HG03175 (cell line): ENCODE measurements around the gene SPDYE16.
"Not testable (repeated sequence)": the region's sequence is repeated elsewhere in the genome, so short reads cannot be mapped to it uniquely, and the experiment has no call there.

Experiments used
- ATAC-seq: cut with Tn5 transposase; IDR thresholded peaks from one replicate; pipeline ENCODE4 v1.9.1; 2021; ENCODE audit warnings: mild to moderate bottlenecking, moderate library complexity; ENCODE audit not compliant: unreplicated experiment

Gene SPDYE16

DNA sequence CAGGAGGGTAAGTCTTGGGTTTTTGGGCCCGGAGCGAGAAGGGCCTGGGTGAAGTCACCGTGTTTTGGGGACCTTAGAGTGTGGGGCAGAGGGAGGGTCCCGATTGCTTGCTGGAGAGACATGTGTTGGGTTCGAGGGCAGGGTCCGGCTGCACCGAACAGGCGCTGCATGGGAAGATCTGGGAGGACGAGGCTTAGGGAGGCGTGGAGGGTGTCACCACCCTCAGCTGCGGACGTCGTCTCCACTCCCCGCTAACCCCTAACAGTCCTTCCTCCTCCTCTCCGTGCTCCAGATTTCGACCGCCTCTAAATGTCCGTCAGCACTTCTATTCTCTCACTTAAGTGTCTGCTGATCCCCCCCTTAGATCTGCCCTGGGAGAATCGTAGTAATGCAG, 6.8 kb upstream of the SPDYE16 start:
- not testable (repeated sequence) for ATAC-seq

DNA sequence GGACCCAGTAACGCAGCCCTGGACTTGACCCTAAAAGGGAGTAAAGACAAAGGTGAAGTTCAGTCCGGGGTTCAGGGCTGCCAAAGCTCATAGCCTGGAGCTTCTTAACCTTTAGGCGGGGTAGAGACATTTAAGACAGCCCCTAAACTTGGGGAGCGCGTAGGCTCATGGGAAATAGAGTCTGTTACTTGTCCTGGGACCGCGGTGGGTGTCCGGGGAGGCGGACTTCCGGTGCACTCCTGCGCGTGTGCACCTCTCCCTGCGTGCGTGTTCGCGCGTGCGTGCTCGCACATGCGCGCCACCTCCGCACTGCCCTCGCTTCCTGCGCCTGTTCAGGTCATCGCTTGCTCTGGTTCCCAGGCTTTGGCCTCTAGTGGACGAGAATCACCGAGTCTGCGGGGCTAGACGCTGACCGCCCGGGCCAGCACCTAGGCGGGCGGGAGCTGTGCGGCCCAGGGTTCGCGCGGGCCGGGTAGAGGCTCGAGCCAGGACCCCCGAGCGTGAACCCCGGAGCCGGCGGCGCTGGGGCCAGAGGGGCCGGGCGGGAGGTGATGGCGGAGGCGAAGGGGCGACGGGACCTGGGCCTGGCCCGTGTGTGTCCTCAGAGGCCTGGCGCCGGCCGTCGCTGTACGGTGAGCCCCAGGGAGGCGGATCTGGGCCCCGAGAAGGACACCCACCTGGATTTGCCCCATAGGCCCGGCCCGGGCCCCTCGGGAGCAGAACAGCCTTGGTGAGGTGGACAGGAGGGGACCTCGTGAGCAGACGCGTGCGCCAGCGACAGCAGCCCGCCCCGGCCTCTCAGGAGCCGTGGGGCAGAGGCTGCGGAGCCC, 6.1 kb upstream of the SPDYE16 start:
- peak; percentile 99 for ATAC-seq

DNA sequence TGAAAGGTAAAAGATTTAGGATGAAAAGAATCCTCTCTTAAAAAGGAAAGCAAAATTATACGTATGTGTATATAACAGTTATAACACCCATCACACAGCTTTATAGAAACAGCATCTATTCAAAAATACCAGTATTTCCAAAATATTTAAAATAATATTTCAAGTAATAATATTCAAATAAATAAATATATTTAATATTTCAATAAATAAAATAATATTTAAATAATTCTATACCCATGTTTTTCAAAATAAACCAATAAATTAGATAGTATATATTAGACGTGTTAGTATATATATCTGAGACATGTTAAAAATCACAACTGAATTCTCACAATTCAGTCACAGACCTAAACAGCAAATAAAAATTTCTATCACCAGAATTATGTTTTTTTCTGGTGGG, 11.5 kb downstream of the SPDYE16 start:
- not testable (repeated sequence) for ATAC-seq

GRCh38 chr7:76526183-76526582, 16.9 kb downstream of the SPDYE16 start:
- not testable (repeated sequence) for ATAC-seq

- ATAC-seq: not testable (repeated sequence)
Measured at GRCh38 chr7:76516932-76517331, 26.2 kb downstream of the SPDYE16 start.

- ATAC-seq: no peak
Measured at GRCh38 chr7:76515999-76516443, 27.1 kb downstream of the SPDYE16 start.

GRCh38 chr7:76514926-76515771, 27.9 kb downstream of the SPDYE16 start:
- no peak for ATAC-seq

DNA sequence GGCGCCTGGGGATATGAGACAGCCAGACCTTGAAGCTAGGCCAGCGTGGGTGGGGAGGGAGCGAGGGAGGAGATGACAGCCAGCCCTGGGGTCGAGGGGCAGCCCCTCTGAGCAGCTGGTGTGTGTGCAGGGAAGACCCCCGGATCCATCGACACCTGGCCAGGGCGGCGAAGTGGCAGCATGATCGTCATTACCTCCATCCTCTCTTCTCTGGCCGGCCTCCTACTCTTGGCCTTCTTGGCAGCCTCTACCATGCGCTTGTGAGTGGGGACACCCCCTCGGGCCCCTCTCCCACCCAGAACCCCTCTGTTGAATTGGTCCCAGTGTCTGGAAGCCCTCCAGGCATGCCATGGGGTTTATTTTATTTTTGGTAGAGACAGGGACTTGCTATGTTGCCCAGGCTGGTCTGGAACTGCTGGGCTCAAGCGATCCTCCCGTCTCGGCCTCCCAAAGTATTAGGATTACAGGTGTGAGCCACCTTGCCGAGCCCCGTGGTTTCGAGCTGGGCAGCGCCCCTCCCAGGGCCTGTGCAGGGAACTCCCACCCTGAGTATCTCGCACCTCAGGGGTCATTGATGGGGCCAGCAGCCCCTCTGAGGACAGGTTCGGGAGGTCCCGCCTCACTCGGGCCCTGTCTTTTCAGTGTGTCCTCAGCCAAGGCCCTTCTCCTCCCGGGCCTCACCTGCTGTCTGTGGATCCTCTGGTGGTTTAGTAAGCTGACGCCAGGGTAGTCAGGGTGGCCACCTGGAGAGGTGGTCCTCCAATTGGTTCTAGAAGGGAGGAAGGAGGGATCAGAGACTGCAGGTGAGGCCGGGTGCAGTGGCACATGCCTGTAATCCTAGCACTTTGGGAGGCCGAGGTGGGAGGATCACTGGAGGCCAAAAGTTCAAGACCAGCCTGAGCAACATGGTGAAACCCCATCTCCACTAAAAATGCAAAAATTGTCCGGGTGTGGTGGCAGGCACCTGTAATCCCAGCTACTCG, 29.0 kb downstream of the SPDYE16 start:
- no peak for ATAC-seq

DNA sequence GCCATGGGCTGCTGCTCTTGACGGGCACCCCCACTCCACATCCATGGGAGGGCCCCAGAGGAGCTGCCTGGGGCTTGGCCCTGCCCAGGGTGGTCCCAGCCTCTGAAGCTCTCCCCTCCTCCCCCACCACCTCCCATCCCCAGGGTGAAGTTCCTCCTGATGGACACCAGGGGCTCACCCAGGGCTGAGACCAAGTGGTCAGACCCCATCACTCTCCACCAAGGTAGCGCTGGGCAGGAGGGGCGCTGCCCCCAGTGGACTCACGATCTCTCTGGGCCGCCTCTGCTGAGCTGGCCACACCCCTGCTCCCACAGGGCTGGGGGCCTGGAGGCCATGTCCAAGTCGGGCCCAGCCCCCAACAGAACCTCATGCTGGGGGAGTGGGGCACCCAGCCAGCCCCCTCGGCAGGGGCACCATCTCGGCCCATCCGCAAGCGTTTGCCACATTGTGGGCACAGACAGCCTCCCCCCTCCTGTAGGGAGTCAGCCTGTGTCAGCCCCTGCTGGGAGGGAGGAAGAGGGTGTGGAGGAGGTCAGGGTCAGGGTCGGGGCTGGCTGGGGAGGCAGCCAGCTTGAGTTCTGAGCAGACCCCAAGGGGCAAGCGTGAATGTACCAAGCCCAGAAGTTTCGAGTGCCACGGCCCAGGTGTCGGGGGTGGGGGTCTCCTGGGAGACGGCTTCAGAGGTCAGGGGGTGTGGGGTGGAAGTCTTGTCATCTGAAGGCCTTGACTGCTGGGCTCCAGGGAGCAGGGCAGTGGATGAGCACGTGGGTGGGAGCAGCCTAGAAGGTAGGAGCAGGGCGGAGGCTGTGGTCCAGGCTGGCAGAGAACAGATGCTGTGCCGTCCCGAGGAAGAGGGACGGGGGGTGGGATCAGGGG, 29.9 kb downstream of the SPDYE16 start:
- no peak for ATAC-seq

GRCh38 chr7:76511911-76512885, 30.9 kb downstream of the SPDYE16 start:
- not testable (repeated sequence) for ATAC-seq

DNA sequence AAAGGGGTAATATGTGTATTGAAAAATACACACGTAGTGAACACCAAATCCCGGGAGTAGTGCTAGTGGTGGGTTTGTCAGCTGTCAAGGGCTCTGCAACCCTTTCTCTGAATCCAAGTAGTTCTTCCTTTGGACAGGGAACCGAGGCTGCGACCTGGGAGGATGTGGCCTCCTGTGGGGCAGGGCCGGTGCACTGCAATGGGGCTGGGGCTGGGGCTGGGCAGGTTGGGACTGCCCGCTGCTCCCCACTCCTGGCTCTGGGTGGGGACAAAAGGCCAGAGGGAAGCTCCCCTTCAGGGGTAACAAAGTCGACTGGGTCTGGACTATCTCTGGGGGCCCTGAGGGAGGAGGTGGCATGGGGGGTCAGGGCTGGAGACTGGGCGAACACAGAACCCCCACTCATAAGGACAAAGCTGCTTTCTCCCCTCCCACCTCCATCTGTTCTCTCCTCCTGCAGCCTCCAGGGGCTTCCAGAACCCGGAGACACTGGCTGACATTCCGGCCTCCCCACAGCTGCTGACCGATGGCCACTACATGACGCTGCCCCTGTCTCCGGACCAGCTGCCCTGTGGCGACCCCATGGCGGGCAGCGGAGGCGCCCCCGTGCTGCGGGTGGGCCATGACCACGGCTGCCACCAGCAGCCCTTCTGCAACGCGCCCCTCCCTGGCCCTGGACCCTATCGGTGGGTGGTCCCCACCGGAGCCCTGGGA, 31.7 kb downstream of the SPDYE16 start:
- ATAC-seq: not testable (repeated sequence)

- ATAC-seq: no peak
Measured at GRCh38 chr7:76509931-76510877, 32.9 kb downstream of the SPDYE16 start, which contains the start of gene UPK3B. UPK3B (plus strand) TSS chr7:76510552; CDS start chr7:76510653, 101 bp downstream.

DNA sequence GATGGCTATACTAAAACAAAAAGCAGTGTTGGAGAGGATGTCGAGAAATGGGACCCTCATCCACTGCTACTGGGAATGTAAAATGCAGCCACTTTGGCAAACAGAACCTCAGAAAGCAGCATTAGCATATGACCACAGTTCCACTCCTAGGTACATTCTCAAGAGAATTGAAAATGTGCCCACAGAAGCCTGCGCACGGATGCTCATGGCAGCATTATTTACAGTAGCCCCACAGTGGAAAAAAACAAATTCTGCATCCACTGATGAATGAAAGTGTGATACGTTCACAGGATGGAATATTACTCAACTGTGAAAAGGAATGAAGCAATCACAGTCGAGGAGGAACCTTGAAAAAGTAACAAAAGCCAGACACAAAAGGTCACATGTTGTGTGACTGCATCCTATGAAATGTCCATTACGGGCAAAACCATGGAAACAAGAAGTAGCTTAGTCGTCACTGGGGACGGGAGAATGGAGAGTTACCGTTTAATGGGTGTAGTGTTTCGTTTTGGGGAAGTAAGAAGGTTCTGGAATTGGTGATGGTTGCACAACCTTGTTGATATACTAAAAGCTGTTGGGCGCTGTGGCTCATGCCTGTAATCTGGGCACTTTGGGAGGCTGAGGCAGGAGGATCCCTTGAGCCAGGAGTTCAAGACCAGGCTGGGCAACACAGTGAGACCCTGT, 35.2 kb downstream of the SPDYE16 start:
- no peak for ATAC-seq

GRCh38 chr7:76506643-76507042, 36.5 kb downstream of the SPDYE16 start:
- ATAC-seq: not testable (repeated sequence)

GRCh38 chr7:76506081-76506440, 37.0 kb downstream of the SPDYE16 start:
- ATAC-seq: no peak
